ENCODE data around the gene ALG9.

- TF ChIP-seq, protein P1, sequence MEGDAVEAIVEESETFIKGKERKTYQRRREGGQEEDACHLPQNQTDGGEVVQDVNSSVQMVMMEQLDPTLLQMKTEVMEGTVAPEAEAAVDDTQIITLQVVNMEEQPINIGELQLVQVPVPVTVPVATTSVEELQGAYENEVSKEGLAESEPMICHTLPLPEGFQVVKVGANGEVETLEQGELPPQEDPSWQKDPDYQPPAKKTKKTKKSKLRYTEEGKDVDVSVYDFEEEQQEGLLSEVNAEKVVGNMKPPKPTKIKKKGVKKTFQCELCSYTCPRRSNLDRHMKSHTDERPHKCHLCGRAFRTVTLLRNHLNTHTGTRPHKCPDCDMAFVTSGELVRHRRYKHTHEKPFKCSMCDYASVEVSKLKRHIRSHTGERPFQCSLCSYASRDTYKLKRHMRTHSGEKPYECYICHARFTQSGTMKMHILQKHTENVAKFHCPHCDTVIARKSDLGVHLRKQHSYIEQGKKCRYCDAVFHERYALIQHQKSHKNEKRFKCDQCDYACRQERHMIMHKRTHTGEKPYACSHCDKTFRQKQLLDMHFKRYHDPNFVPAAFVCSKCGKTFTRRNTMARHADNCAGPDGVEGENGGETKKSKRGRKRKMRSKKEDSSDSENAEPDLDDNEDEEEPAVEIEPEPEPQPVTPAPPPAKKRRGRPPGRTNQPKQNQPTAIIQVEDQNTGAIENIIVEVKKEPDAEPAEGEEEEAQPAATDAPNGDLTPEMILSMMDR (conservative IDR thresholded peaks at IDR 0.05): no peak
- no peak for TF ChIP-seq ZFX (IDR thresholded peaks at IDR 0.05)
Measured at GRCh38 chr11:111772535-111772934, 98.8 kb downstream of the ALG9 start.

All from C4-2B (cell line).